ENCODE measurements around the gene CDC42BPA. TPM values are rescaled to one million over a fixed set of nuclear protein-coding genes. Genes with fewer than 3 reads are reported as not detected.

The CDC42BPA gene
- total and polyA plus RNA-seq, 9 of the 15 experiments (the other 6 are each of a cell fraction or from before 2014, with no cell fraction given) = 8.0 to 77.5 (median 52.1) TPM

- no peak for TF ChIP-seq NR0B1 (IDR thresholded peaks at IDR 0.05; ENCODE audit: partially characterized antibody)
- TF ChIP-seq, protein P1, sequence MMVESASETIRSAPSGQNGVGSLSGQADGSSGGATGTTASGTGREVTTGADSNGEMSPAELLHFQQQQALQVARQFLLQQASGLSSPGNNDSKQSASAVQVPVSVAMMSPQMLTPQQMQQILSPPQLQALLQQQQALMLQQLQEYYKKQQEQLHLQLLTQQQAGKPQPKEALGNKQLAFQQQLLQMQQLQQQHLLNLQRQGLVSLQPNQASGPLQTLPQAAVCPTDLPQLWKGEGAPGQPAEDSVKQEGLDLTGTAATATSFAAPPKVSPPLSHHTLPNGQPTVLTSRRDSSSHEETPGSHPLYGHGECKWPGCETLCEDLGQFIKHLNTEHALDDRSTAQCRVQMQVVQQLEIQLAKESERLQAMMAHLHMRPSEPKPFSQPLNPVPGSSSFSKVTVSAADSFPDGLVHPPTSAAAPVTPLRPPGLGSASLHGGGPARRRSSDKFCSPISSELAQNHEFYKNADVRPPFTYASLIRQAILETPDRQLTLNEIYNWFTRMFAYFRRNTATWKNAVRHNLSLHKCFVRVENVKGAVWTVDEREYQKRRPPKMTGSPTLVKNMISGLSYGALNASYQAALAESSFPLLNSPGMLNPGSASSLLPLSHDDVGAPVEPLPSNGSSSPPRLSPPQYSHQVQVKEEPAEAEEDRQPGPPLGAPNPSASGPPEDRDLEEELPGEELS (CRISPR knock-in tag; IDR thresholded peaks at IDR 0.05; ENCODE audit: borderline replicate concordance) = no peak
- peak; percentile 51 for TF ChIP-seq ZBTB40 (IDR thresholded peaks at IDR 0.05)
- TF ChIP-seq ZBTB40 (CRISPR knock-in tag; IDR thresholded peaks at IDR 0.05) = no peak
- TF ChIP-seq ZNF384 (IDR thresholded peaks at IDR 0.05; ENCODE audit: low read depth, low read length) = peak; percentile 92
- peak; percentile 95 for TF ChIP-seq SMARCC2 (IDR thresholded peaks at IDR 0.05; ENCODE audit: low read depth)
- TF ChIP-seq ZNF583 (CRISPR knock-in tag; IDR thresholded peaks at IDR 0.05) = peak; percentile 74; the same call in 1 of the 2 replicates
- no peak for TF ChIP-seq RHOXF2B (CRISPR knock-in tag; conservative IDR thresholded peaks at IDR 0.05)
- TF ChIP-seq NFIC (IDR thresholded peaks at IDR 0.05) = peak; percentile 94
- peak; percentile 71 for TF ChIP-seq KLF16 (IDR thresholded peaks at IDR 0.05)
- TF ChIP-seq CBFA2T3 (IDR thresholded peaks at IDR 0.05) = peak; percentile 94
- TF ChIP-seq ZNF354B (CRISPR knock-in tag; IDR thresholded peaks at IDR 0.05) = no peak
- TF ChIP-seq, protein P2, sequence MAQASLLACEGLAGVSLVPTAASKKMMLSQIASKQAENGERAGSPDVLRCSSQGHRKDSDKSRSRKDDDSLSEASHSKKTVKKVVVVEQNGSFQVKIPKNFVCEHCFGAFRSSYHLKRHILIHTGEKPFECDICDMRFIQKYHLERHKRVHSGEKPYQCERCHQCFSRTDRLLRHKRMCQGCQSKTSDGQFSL (CRISPR knock-in tag; IDR thresholded peaks at IDR 0.05) = no peak
- TF ChIP-seq, protein P2 (tag; IDR thresholded peaks at IDR 0.05) = no peak
- no peak for TF ChIP-seq SRSF7 (optimal IDR thresholded peaks at IDR 0.05; ENCODE audit: low read depth, low read length)
Measured at GRCh38 chr1:227357171-227357926, 39.1 kb upstream of the CDC42BPA start (continued).
